ENCODE results near the gene TEX29.

Gene TEX29

DNA sequence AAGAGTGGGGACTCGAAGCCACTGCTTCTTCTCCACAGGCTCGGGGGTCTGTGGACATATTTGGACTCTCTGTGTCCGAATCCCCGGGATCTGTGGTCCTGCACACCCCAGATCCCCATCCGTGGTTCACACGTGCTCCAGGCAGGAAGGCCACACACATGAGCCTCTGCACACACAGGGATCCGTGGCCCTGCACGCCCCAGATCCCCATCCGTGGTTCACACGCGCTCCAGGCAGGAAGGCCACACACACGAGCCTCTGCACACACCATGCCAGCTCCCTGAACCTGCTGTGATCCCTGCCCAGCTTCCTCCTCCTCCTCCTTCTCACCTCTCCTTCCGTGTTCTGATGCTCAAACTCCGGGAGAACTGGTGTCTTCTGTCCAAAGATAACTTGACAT, 3.1 kb downstream of the TEX29 start:
- no peak for DNase-seq

DNA sequence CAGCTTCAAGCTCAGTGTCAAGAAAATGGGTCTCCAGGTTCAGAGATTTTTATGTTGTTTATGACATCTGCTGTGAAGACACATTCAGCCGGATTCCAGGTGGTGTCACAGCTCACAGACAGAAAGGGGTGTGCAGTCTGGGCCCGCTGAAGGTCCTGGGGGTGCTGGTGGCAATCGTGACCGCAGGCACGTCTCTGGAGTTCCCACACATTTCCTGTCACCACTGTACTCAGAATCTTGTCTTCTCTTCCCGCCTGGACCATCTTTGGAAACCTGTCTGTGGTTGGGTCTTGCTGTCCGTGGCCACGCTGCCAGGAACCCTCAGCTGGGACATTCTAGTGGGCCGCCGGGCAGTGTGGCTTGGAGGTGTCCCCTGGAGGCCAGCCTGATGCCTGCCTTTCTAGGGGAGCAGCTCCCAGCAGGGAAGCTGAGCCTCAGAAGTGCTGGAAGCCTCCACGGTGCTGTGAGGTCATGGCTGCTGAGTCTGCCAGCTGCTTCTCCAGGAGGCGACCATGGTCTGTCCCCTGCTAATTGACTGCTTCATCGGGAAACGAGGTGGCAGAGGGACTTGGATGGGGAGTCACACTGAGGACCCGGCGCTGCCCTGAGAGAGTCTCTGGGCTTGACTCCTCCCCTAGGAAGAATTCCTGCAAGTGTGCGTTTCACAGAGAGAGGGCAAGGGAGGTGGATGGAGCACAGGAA, 3.7 kb downstream of the TEX29 start:
- DNase-seq = no peak

GRCh38 chr13:111324736-111325135, 4.3 kb downstream of the TEX29 start:
- no peak for DNase-seq

DNA sequence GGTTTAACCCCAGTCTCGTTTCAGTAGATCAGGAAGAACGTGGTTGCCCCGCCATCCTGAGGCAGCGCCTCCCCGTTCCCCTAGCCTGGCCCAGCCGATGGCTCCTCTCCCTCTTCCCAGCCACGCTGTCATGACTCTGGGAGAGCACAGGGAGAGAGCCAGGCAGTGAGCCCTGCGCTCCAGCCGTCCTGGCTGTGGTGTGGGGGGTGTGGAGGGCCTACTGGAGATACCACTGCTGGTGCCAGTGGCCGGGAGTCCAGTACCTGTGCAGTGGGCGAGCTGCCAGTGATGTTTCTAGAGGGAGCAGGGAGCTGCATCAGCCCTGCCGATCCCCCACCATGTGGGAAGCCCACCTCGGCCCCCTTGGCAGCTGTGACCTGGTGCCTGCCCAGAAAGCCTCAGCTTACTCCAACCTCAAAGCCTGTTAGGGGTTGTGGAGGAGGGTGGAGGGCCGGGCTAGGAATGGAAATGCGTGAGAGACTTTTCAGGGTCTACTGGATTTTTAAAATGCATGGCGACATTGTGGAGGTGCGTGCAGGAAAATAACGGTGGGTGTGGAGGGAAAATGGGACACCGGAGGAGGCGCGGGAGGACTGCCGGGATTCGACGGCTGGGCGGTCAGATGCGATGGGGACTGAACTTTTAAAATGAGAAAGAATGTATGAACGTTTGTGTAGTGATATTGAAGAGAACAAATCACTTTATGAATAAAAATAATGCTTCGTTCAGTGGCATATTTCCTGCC, 4.9 kb downstream of the TEX29 start:
- DNase-seq = no peak

- no peak for DNase-seq
Measured at GRCh38 chr13:111325941-111326620, 5.6 kb downstream of the TEX29 start.

DNA sequence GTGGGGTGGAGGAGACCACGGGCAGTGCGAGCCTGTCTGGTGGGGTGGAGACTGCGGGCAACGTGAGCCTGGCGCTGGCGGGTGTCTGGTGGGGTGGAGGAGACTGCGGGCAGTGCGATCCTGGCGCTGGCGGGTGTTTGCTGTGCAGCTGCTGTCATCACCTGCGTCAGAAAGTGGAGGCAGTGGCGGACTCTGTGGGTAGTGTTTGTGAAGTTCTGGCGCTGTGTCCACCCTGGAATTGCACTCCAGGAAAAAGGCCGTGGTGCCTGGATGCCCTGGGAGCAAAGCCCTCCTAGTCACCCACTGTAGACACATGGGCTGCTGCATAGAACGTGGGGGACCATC, 6.2 kb downstream of the TEX29 start:
- DNase-seq = no peak

- DNase-seq = no peak
Measured at GRCh38 chr13:111326981-111327642, 6.7 kb downstream of the TEX29 start.

DNA sequence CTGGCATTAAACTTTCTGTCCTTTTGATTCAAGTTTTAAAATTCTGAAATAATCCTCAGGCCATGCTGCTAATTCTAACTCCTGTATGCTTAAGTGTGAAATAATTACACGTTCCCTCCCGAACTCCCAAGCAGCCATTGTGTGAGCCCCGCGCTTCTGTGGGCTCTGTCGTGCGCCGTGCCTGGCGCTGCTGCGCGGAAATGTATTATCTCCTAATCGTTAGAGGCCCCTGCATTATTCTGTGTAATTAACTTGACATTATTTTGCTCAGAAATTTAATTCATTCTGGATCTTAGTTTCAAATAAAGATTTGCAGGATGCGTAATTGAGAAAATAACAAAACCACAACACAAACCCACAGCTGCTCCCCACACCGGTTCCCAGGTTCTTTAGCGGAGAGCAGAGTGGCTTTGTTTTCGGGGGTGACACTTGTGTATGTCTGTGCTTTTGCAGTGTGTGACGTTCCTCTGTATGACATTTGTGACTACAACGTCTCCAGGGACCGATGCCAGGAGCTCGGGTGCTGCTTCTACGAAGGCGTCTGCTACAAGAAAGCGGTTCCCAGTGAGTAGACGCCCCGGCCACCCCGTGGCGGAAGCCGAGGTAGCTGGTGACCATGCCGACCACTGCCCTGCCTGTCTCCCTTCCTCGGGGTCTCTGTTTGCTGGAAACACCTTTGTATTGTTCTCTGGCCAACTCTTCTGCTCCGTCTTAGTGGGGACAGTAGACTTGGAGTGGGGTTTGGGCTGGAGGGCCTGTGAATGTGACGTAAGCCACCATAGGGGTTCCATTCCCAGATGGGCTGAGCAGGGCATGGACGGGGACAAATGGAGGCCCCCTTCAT, 7.5 kb downstream of the TEX29 start:
- no peak for DNase-seq

DNA sequence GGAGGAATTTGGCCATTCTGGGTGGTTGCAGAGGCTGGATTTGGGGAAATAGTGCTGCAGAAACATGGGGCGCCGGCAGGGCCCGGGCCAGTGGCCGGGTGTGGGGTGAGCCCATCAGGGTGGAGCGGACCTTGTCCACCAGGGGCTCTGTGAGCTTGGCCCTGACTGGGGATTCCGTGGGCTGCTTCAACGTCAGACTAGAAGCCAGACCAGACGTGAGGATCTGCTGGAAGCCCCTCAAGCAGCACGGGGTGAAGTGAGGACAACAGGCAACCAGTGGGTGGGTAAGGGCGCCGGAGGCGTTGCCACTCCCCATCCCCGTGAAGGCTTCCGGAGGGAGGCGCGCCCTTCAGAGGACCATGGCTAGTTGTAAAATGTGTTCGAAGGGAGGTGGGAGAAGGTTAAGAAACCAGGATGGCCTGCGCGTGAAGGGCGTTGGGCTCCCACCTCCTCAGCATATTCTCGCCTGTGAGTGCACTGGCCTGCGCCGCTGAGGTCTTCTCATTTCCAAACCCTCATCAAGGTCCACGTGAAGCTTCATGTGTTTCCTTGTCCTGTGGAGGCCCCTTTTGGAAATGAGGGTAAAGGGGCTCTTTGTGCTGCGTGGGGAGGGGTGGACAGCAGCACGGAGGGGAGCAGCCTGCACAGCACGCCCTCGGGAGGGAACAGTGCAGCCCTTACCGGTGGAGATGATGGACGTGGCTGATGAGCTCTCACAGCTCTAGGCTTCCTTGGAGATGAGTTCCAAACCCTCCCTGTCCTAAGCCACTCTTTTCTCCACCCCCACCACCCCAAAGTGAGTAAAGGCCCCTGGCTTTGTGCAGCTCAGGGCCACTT, 8.3 kb downstream of the TEX29 start:
- no peak for DNase-seq

GRCh38 chr13:111329641-111330040, 9.2 kb downstream of the TEX29 start:
- no peak for DNase-seq

GRCh38 chr13:111330066-111330610, 9.7 kb downstream of the TEX29 start:
- DNase-seq = no peak

- no peak for DNase-seq
Measured at GRCh38 chr13:111335298-111335697, 14.9 kb downstream of the TEX29 start.

DNA sequence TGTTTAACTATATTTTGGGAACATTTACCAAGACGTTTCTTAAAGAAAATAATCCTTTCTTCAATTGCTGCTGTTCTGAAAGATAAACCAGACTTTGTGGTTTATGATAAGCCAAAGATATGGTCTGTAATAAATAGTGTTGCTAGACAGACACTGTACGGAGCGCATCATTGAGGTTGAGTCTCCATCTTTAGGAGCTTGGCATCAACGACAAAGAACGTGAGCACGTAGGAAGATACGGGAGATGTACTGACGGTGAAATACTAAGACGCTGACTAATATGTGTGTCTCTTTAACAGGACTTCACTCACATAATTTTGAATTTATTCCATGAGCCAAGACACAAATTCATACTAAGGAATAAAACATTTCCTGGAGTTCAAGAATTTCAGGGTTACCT, 16.2 kb downstream of the TEX29 start:
- no peak for DNase-seq

GRCh38 chr13:111337206-111337605, 16.8 kb downstream of the TEX29 start:
- DNase-seq = no peak

GRCh38 chr13:111337741-111338140, 17.3 kb downstream of the TEX29 start:
- DNase-seq = no peak

GRCh38 chr13:111338841-111339240, 18.4 kb downstream of the TEX29 start:
- no peak for DNase-seq

- DNase-seq = no peak
Measured at GRCh38 chr13:111339366-111340143, 19.1 kb downstream of the TEX29 start.

DNA sequence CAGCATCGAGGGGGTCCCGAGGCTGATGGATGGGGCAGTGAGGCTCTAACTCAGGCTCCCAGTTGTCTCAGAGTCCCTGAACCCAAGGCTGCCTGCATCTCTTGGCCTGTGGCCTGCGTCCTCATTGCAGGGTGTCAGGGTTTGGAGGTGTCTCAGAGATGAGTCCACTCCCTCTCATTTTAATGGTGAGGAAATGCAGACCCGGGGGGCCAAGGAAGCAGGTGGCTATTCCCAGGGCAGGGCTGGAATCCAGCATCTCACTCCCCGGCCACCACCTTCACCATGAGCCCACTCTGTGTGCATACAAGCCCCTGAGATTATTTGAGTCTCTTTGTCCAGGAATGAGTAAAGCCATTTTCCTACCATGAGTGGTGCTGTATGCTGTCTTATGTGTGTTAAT, 21.4 kb downstream of the TEX29 start:
- no peak for DNase-seq

- DNase-seq = no peak
Measured at GRCh38 chr13:111342721-111343120, 22.3 kb downstream of the TEX29 start.

DNA sequence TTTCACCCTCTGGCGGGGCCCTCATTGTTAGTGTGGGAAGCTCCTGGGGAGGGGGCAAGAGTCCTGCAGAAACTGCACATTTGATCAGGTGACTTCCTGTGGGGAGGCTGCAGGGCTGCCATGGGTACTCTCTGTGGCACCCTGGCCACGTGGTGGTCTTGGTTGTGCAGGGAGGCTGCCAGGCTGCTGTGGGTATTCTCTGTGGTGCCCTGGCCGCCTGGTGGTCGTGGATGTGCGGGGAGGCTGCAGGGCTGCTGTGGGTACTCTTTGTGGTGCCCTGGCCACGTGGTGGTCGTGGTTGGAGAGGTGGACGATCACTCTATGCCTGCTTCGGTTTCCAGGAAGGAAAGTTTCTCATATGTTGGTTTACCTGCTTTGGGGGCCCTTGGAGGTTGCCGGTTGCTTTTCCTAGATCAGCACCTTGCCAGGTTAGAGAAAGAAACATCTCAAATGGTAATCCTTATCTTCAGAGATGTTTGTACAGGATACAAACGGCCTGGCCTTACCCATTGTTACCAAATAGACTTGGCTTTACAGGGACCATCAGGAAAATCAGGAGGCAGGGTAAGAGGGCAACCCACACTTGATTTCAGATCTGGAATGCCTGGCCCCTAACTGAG, 22.9 kb downstream of the TEX29 start:
- no peak for DNase-seq

Measured in activated gamma-delta T cell treated with Interleukin-2 at 50 U/mL for 16 hours (primary cell).